Stimulated activated CD8-positive, alpha-beta memory T cell treated with anti-CD3 and anti-CD28 coated beads, Interleukin-15, amount 100 ng/mL, for 4 hours (primary cell): ENCODE measurements around the gene ADGRG3.

Experiments used
- DNase-seq, 2 donors: peaks; one replicate each; pipeline ENCODE4 v3.0.0-alpha.2; 2020; ENCODE audit warnings: low read depth in 2 of 2

ADGRG3 gene

GRCh38 chr16:57736419-57737351 lies 68.6 kb downstream of the ADGRG3 start:
- no peak for DNase-seq

DNA sequence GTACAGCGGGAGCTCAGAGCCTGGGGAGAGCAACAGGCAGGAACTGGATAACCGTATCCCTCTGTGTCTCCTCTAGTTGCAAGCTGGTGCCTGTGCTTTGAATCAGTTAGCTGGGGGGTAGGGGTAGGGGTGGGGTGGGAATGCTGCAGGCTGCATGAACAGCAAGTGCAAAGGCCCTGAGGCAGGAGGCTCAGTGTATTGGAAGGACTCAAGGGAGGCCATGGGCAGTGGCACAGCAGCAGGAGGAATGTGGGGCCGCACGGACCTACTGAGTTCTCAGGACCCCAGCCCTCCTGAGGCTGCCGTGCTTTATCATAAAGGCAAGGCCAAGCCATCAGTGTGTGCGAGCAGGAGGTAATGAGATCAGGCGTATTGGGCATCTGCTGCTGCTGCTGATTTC lies 70.7 kb downstream of the ADGRG3 start:
- DNase-seq, result no peak
